IMR-90 (cell line): ENCODE measurements around the gene INHBE. TPM values are rescaled to one million over a fixed set of nuclear protein-coding genes. Genes with fewer than 3 reads are reported as not detected.

Source experiments
- ATAC-seq: fragments of 200-7000 bp; cut with Tn5 transposase; 2 replicates; pipeline ENCODE4 v1.9.1; 2020; ENCODE audit warnings: low read depth, mild to moderate bottlenecking, moderate library complexity
- BruUV-seq: library from RNA; stranded (reverse); fragments of 400-500 nt; replicated peaks from 2 replicates; lab custom pipeline; 2021; lab: Mats Ljungman, UMichigan
- CTCF ChIA-PET: fragments of 300-600 bp; formaldehyde crosslinking; extraction: SDS; loops from one replicate; lab custom pipeline; 2021; ENCODE audit warnings: antibody characterized with exemption; lab: Yijun Ruan, JAX
- POLR2A ChIA-PET: fragments of 300-600 bp; sonication (Branson Sonifier 250); formaldehyde crosslinking; loops from one replicate; lab custom pipeline; 2022; ENCODE audit warnings: antibody characterized with exemption; ENCODE audit not compliant: unreplicated experiment; lab: Charles Lee
- DNase-seq: peaks from one replicate; pipeline ENCODE4 v3.0.0; 2013
- H2AFZ ChIP-seq: replicated peaks from 2 replicates; pipeline ENCODE3; 2013; ENCODE audit warnings: low read length, mild to moderate bottlenecking; ENCODE audit not compliant: poor library complexity
- H2AK5ac ChIP-seq: 2 replicates; pipeline ENCODE4 v1.6.1; 2013; ENCODE audit warnings: low read depth, low read length, inconsistent platforms
- H2AK9ac ChIP-seq: replicated peaks from 2 replicates; pipeline ENCODE3; 2013; ENCODE audit warnings: mild to moderate bottlenecking, low read depth, low read length, moderate library complexity; ENCODE audit not compliant: poor library complexity
- H2BK120ac ChIP-seq: 2 replicates; pipeline ENCODE4 v1.6.1; 2013; ENCODE audit warnings: low read depth, low read length, inconsistent platforms
- H2BK15ac ChIP-seq: 3 replicates; pipeline ENCODE4 v1.6.1; 2013; ENCODE audit warnings: low read depth, low read length, inconsistent platforms
- H2BK20ac ChIP-seq: 2 replicates; pipeline ENCODE4 v1.6.1; 2013; ENCODE audit warnings: low read depth, mild to moderate bottlenecking, inconsistent platforms, low read length, moderate library complexity
- H2BK5ac ChIP-seq: 2 replicates; pipeline ENCODE4 v1.6.1; 2013; ENCODE audit warnings: mild to moderate bottlenecking, low read depth, low read length, inconsistent platforms; ENCODE audit not compliant: poor library complexity, severe bottlenecking
- H3K14ac ChIP-seq: replicated peaks from 2 replicates; pipeline ENCODE4 v1.6.1; 2013; ENCODE audit warnings: low read depth, low read length, inconsistent platforms
- H3K18ac ChIP-seq: 2 replicates; pipeline ENCODE4 v1.6.1; 2013; ENCODE audit warnings: low read depth, low read length, control low read depth
- H3K23ac ChIP-seq: 2 replicates; pipeline ENCODE4 v1.6.1; 2013; ENCODE audit warnings: low read depth, low read length, inconsistent platforms
- H3K27ac ChIP-seq: 2 replicates; pipeline ENCODE4 v1.5.1; 2013; ENCODE audit warnings: mild to moderate bottlenecking, control low read depth, low read length; ENCODE audit not compliant: insufficient read depth
- H3K27me3 ChIP-seq: 2 replicates; pipeline ENCODE4 v1.6.1; 2013; ENCODE audit warnings: low read length; ENCODE audit not compliant: control insufficient read depth, insufficient read depth
- H3K36me3 ChIP-seq: 2 replicates; pipeline ENCODE4 v1.6.1; 2013; ENCODE audit warnings: low read length, mixed read lengths; ENCODE audit not compliant: control insufficient read depth, insufficient read depth
- H3K4ac ChIP-seq: 2 replicates; pipeline ENCODE4 v1.6.1; 2013; ENCODE audit warnings: low read depth, low read length, inconsistent platforms
- H3K4me1 ChIP-seq: 2 replicates; pipeline ENCODE4 v1.6.1; 2013; ENCODE audit warnings: low read length, mixed read lengths; ENCODE audit not compliant: control insufficient read depth, insufficient read depth
- H3K4me2 ChIP-seq: 2 replicates; pipeline ENCODE4 v1.6.1; 2013; ENCODE audit warnings: low read depth, mild to moderate bottlenecking, control low read depth, low read length, moderate library complexity
- H3K4me3 ChIP-seq: 2 replicates; pipeline ENCODE4 v1.5.1; 2013; ENCODE audit warnings: low read depth, mild to moderate bottlenecking, control low read depth, low read length, moderate library complexity; ENCODE audit not compliant: insufficient read depth
- H3K56ac ChIP-seq: 2 replicates; pipeline ENCODE4 v1.6.1; 2013; ENCODE audit warnings: low read length, inconsistent platforms; ENCODE audit not compliant: insufficient read depth; ENCODE audit errors: extremely low read depth
- H3K79me1 ChIP-seq, 2 experiments: 2 replicates each; pipeline ENCODE4 v1.6.1; 2013; ENCODE audit warnings: low read length in 2 of 2, inconsistent platforms in 1 of 2, low read depth in 1 of 2
- H3K9ac ChIP-seq: 2 replicates; pipeline ENCODE4 v1.6.1; 2013; ENCODE audit warnings: low read depth, low read length, control low read depth
- H3K9me1 ChIP-seq: 2 replicates; pipeline ENCODE4 v1.6.1; 2013; ENCODE audit warnings: low read length, inconsistent platforms; ENCODE audit not compliant: insufficient read depth
- H3K9me3 ChIP-seq: 2 replicates; pipeline ENCODE4 v1.6.1; 2013; ENCODE audit warnings: low read length; ENCODE audit not compliant: control insufficient read depth, insufficient read depth
- H4K20me1 ChIP-seq: 2 replicates; pipeline ENCODE4 v1.6.1; 2013; ENCODE audit warnings: low read length, inconsistent platforms; ENCODE audit not compliant: insufficient read depth
- H4K5ac ChIP-seq: 2 replicates; pipeline ENCODE4 v1.6.1; 2013; ENCODE audit warnings: mild to moderate bottlenecking, low read depth, low read length, control low read depth
- H4K8ac ChIP-seq, 2 experiments: 2 replicates each; pipeline ENCODE4 v1.6.1; 2013; ENCODE audit warnings: low read depth in 2 of 2, low read length in 2 of 2, control low read depth in 1 of 2, inconsistent platforms in 1 of 2
- H4K91ac ChIP-seq: 2 replicates; pipeline ENCODE4 v1.6.1; 2013; ENCODE audit warnings: low read depth, low read length, inconsistent platforms; ENCODE audit not compliant: insufficient read depth
- BHLHE40 ChIP-seq: fragments of 150-350 bp; IDR thresholded peaks from 2 replicates; pipeline ENCODE4 v1.6.1; 2016; ENCODE audit warnings: mild to moderate bottlenecking, low read depth, low read length
- CEBPB ChIP-seq: IDR thresholded peaks from 2 replicates; pipeline ENCODE4 v1.6.1; 2012; ENCODE audit warnings: low read depth, low read length, improper control_type of control experiment
- CHD1 ChIP-seq: IDR thresholded peaks from 2 replicates; pipeline ENCODE4 v1.6.1; 2012; ENCODE audit warnings: low read depth, low read length, improper control_type of control experiment
- CTCF ChIP-seq: conservative IDR thresholded peaks from 2 replicates; pipeline ENCODE4 v1.5.1; 2012; ENCODE audit warnings: mild to moderate bottlenecking, low read depth, low read length, improper control_type of control experiment
- FOS ChIP-seq: fragments of 150-350 bp; IDR thresholded peaks from 2 replicates; pipeline ENCODE4 v1.6.1; 2016; ENCODE audit warnings: low read depth, low read length
- MAFK ChIP-seq: IDR thresholded peaks from 2 replicates; pipeline ENCODE4 v1.6.1; 2012; ENCODE audit warnings: low read depth, low read length, improper control_type of control experiment
- MAZ ChIP-seq: IDR thresholded peaks from 2 replicates; pipeline ENCODE4 v1.6.1; 2012; ENCODE audit warnings: low read depth, mild to moderate bottlenecking, low read length, improper control_type of control experiment, moderate library complexity, borderline replicate concordance
- MXI1 ChIP-seq: IDR thresholded peaks from 2 replicates; pipeline ENCODE4 v1.6.1; 2012; ENCODE audit warnings: low read depth, mild to moderate bottlenecking, low read length, moderate library complexity, borderline replicate concordance
- NFE2L2 ChIP-seq: fragments of 150-350 bp; IDR thresholded peaks from 2 replicates; pipeline ENCODE4 v1.6.1; 2016; ENCODE audit warnings: low read depth, mild to moderate bottlenecking, low read length
- POLR2A ChIP-seq: IDR thresholded peaks from 2 replicates; pipeline ENCODE4 v1.6.1; 2012; ENCODE audit warnings: mild to moderate bottlenecking, low read depth, low read length
- RAD21 ChIP-seq: IDR thresholded peaks from 2 replicates; pipeline ENCODE4 v1.6.1; 2012; ENCODE audit warnings: low read length, improper control_type of control experiment
- RCOR1 ChIP-seq: IDR thresholded peaks from 2 replicates; pipeline ENCODE4 v1.6.1; 2012; ENCODE audit warnings: mild to moderate bottlenecking, low read length, improper control_type of control experiment; ENCODE audit not compliant: insufficient replicate concordance
- RFX5 ChIP-seq: IDR thresholded peaks from 2 replicates; pipeline ENCODE4 v1.8.0; 2012; ENCODE audit warnings: low read depth, mild to moderate bottlenecking, low read length, moderate library complexity
- SMC3 ChIP-seq: fragments of 150-350 bp; IDR thresholded peaks from 2 replicates; pipeline ENCODE4 v1.6.1; 2016; ENCODE audit warnings: low read depth, mild to moderate bottlenecking, antibody characterized with exemption, low read length, moderate library complexity
- USF2 ChIP-seq: fragments of 150-350 bp; IDR thresholded peaks from 2 replicates; pipeline ENCODE4 v1.6.1; 2017; ENCODE audit warnings: mild to moderate bottlenecking, antibody characterized with exemption, low read length, low read depth
- WGBS, 2 experiments: methylation state at CpG; one replicate each; pipeline versions ENCODE4 v1.1.5 to v1.1.7; 2013; ENCODE audit warnings: missing lambda C conversion rate in 2 of 2; ENCODE audit not compliant: insufficient read length in 1 of 2; ENCODE audit errors: extremely low coverage in 2 of 2; 5-methylcytosine and 5-hydroxymethylcytosine counted together
- dilution Hi-C: fragments of 300-500 bp; cut with HindIII; formaldehyde crosslinking; loops from one replicate; pipeline ENCODE4 v1.14.3; 2018; ENCODE audit warnings: low sequenced_read_pairs; ENCODE audit not compliant: unreplicated experiment
- in situ Hi-C: fragments of 300-500 bp; cut with MboI; formaldehyde crosslinking; loops from 3 replicates; pipeline ENCODE4 v1.14.3; 2019; ENCODE audit warnings: low sequenced_read_pairs, inconsistent platforms, mixed read lengths
- intact Hi-C: fragments of 100-400 bp; cut with micrococcal nuclease; formaldehyde crosslinking; loops from 2 replicates; pipeline ENCODE4 v1.10.0; 2022
- polyA plus RNA-seq, 3 experiments: library from polyadenylated mRNA; depleted of rRNA; stranded (reverse); fragments of >200 nt; gene quantifications; 2 replicates each; pipeline ENCODE4 v1.2.3, GENCODE V29; 2012; ENCODE audit warnings: low replicate concordance in 1 of 3
- total RNA-seq: library from RNA; depleted of rRNA; stranded (reverse); fragments of >200 nt; gene quantifications from 2 replicates; pipeline ENCODE4 v1.2.3, GENCODE V29; 2012
- TF ChIP-seq, protein P1 (sequence below): fragments of 150-350 bp; IDR thresholded peaks from 2 replicates; pipeline ENCODE4 v1.6.1; 2016; ENCODE audit warnings: low read depth, mild to moderate bottlenecking, low read length, moderate library complexity, borderline replicate concordance

INHBE gene
- total and polyA plus RNA-seq, 2 of the 4 experiments (the other 2 are of a cell fraction) = 0.90 to 1.7 TPM

DNA sequence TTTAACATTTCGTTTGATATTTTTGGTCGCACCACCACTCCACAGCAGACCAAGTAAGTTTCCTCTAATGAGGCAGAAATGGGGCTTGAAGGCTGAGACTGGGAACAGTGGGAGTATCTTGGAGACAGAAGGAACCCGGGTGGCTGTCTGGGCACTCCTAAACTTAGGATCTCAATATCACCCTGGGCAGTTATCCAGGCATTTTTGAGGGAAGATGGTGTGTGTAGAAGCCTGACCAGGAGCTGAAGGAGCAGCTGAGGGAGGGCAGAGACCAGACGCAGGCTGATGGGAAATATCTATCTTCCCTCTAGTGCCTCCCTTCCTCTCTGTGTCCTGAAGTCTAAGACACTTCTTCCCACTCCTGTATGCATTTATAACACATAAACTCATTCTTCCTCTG lies 43.5 kb downstream of the INHBE start:
- in situ Hi-C loops (no loop called here), intact Hi-C loops (no loop called here), dilution Hi-C loops (no loop called here)
- H2BK20ac ChIP-seq = no peak overlapping the region
- no peak overlapping the region for H3K4me3 ChIP-seq
- peaks cover 47% of the 10 kb centered on the region for H3K36me3 ChIP-seq
- H3K9me3 ChIP-seq = no peaks in the 10 kb centered on the region
- no peak overlapping the region for H2AK5ac ChIP-seq
- H3K4me1 ChIP-seq = no peaks in the 10 kb centered on the region
- no peak for DNase-seq
- H2AFZ ChIP-seq = no peak overlapping the region
- WGBS, 2 experiments = no CpG with 5 or more reads among the region's 4 CpGs
- no peak overlapping the region for H2BK15ac ChIP-seq
- H4K5ac ChIP-seq = no peak overlapping the region
- no peak for ATAC-seq
- ChIA-PET POLR2A (interaction anchor here (0.7 kb wide), 1 partner anchor 216 kb away, joined by 14 read pairs; no protein-coding TSS in a partner anchor), CTCF (no interaction called here)
- peaks cover 14% of the 10 kb centered on the region for H3K9me1 ChIP-seq
- H3K27ac ChIP-seq = no peak overlapping the region
- no peak overlapping the region for H2AK9ac ChIP-seq
- no peak overlapping the region for H2BK5ac ChIP-seq
- H3K9ac ChIP-seq = no peak overlapping the region
- BruUV-seq = no TSS peak
- no peak for TF ChIP-seq SMC3
- TF ChIP-seq, protein P1, sequence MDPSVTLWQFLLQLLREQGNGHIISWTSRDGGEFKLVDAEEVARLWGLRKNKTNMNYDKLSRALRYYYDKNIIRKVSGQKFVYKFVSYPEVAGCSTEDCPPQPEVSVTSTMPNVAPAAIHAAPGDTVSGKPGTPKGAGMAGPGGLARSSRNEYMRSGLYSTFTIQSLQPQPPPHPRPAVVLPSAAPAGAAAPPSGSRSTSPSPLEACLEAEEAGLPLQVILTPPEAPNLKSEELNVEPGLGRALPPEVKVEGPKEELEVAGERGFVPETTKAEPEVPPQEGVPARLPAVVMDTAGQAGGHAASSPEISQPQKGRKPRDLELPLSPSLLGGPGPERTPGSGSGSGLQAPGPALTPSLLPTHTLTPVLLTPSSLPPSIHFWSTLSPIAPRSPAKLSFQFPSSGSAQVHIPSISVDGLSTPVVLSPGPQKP = no peak
- no peak for TF ChIP-seq FOS
- TF ChIP-seq CTCF = no peak
- no peak for TF ChIP-seq POLR2A
- TF ChIP-seq RAD21 = no peak
- TF ChIP-seq MAFK = no peak
- TF ChIP-seq NFE2L2 = no peak
- TF ChIP-seq CEBPB = no peak
- TF ChIP-seq CHD1 = no peak
- TF ChIP-seq RCOR1 = no peak
- TF ChIP-seq BHLHE40 = no peak
- TF ChIP-seq MAZ = no peak
- no peak for TF ChIP-seq MXI1
- no peak for TF ChIP-seq USF2
- TF ChIP-seq RFX5 = no peak
- no peaks in the 10 kb centered on the region for H3K27me3 ChIP-seq
- H4K20me1 ChIP-seq = peaks cover 22% of the 10 kb centered on the region; the same call in 1 of the 2 replicates
- H3K4me2 ChIP-seq = no peak overlapping the region
- no peak overlapping the region for H4K8ac ChIP-seq
- H4K91ac ChIP-seq = no peak overlapping the region
- H3K79me1 ChIP-seq = peaks cover 41 to 42% of the 10 kb centered on the region in 2 experiments
- H2BK120ac ChIP-seq = no peak overlapping the region
- no peak overlapping the region for H3K18ac ChIP-seq
- H3K4ac ChIP-seq = no peak overlapping the region
- H3K23ac ChIP-seq = no peak overlapping the region
- no peak overlapping the region for H3K14ac ChIP-seq
- no peak overlapping the region for H3K56ac ChIP-seq
